ENCODE measurements around the gene SIAH3. TPM values are rescaled to one million over a fixed set of nuclear protein-coding genes. Genes with fewer than 3 reads are reported as not detected.

The SIAH3 gene
- total RNA-seq, 1 donor from 2014 or later = not detected

Other genes with a start within 250 kb of the SIAH3 start
- gene ERICH6B, start 236.0 kb downstream of the SIAH3 start, total RNA-seq = not detected in 2 replicates
- not detected in 2 replicates for gene CBY2, start 149.4 kb downstream of the SIAH3 start, total RNA-seq
- 14.1 and 20.7 TPM in 2 replicates for gene ZC3H13, start 201.0 kb upstream of the SIAH3 start, total RNA-seq